NCI-H2171 treated with DMSO at 0.1 percent for 48 hours (cell line): ENCODE results near the gene MUSK.

Experiments
- DNase-seq: peaks from one replicate; lab custom pipeline; 2025; lab: John Stamatoyannopoulos, UW

The MUSK gene

GRCh38 chr9:110668570-110669167, at the start of gene MUSK:
MUSK (plus strand) TSS chr9:110668791; CDS start chr9:110668905, 114 bp downstream.
- DNase-seq, result no peak

GRCh38 chr9:110619831-110620230, 48.8 kb upstream of the MUSK start:
- DNase-seq, result no peak

GRCh38 chr9:110620726-110621125, 47.9 kb upstream of the MUSK start:
- DNase-seq, result peak; percentile 12

GRCh38 chr9:110622368-110622767, 46.2 kb upstream of the MUSK start:
- no peak for DNase-seq

- DNase-seq, result peak; percentile 76
Measured at GRCh38 chr9:110623462-110624025, 45.0 kb upstream of the MUSK start.

GRCh38 chr9:110626101-110626829, 42.3 kb upstream of the MUSK start:
- DNase-seq, result no peak

- DNase-seq, result no peak
Measured at GRCh38 chr9:110635589-110635988, 33.0 kb upstream of the MUSK start.

GRCh38 chr9:110638381-110638954, 30.1 kb upstream of the MUSK start:
- DNase-seq, result peak; percentile 9

GRCh38 chr9:110640736-110641135, 27.9 kb upstream of the MUSK start:
- DNase-seq, result peak; percentile 24

GRCh38 chr9:110641293-110641692, 27.3 kb upstream of the MUSK start:
- no peak for DNase-seq

GRCh38 chr9:110648696-110649095, 19.9 kb upstream of the MUSK start:
- DNase-seq, result no peak

- DNase-seq, result no peak
Measured at GRCh38 chr9:110650261-110650660, 18.3 kb upstream of the MUSK start.

- no peak for DNase-seq
Measured at GRCh38 chr9:110650991-110651411, 17.6 kb upstream of the MUSK start.

GRCh38 chr9:110655754-110656641, 12.6 kb upstream of the MUSK start:
- no peak for DNase-seq

- DNase-seq, result no peak
Measured at GRCh38 chr9:110659891-110660541, 8.6 kb upstream of the MUSK start.

- no peak for DNase-seq
Measured at GRCh38 chr9:110669433-110669832, 842 bp downstream of the MUSK start.

GRCh38 chr9:110671849-110672248, 3.3 kb downstream of the MUSK start:
- DNase-seq, result no peak

- DNase-seq, result no peak
Measured at GRCh38 chr9:110672873-110673510, 4.4 kb downstream of the MUSK start.

- no peak for DNase-seq
Measured at GRCh38 chr9:110687497-110687896, 18.9 kb downstream of the MUSK start.

- DNase-seq, result no peak
Measured at GRCh38 chr9:110688329-110688728, 19.7 kb downstream of the MUSK start.

GRCh38 chr9:110691002-110691549, 22.5 kb downstream of the MUSK start:
- no peak for DNase-seq
